Measurements from ENCODE around the gene FEZF1. TPM values are rescaled to one million over a fixed set of nuclear protein-coding genes. Genes with fewer than 3 reads are reported as not detected.

Gene FEZF1
- total RNA-seq, 1 experiment from 2014 or later: not detected

GRCh38 chr7:122307228-122307621 lies 2.7 kb upstream of the FEZF1 start:
- Histone ChIP-seq H2AFZ (no peak overlapping the region), H3K4me1 (replicated peaks; ENCODE audit: insufficient read depth) (no peaks in the 10 kb centered on the region), H3K9me3 (ENCODE audit: insufficient read depth, low read depth) (no peaks in the 10 kb centered on the region; the same call in 1 of the 2 replicates), H3F3A (ENCODE audit: insufficient read depth, low read depth) (no peaks in the 10 kb centered on the region), H3K36me3 (ENCODE audit: low read depth) (no peaks in the 10 kb centered on the region), H3K79me2 (ENCODE audit: low read depth) (no peaks in the 10 kb centered on the region), H4K20me1 (ENCODE audit: insufficient read depth) (no peaks in the 10 kb centered on the region), H3K4me3 (no peak overlapping the region), H3K27ac (no peak overlapping the region), H3K9me2 (ENCODE audit: insufficient read depth) (no peaks in the 10 kb centered on the region), H3K27me3 (ENCODE audit: insufficient read depth, low read depth) (0 out of 2 replicates have a peak, but pooled peaks cover 2% of the 10 kb centered on the region), H3K4me2 (no peak overlapping the region)
- intact Hi-C loops (cut with micrococcal nuclease; ENCODE audit: unreplicated experiment): loop anchor here (5.0 to 10.0 kb wide), 2 partner anchors 215 to 218 kb away; no protein-coding TSS in a partner anchor
- BruUV-seq (replicated peaks): no TSS peak
- ChIA-PET POLR2A (ENCODE audit: unreplicated experiment) (no interaction called here), CTCF (no interaction called here)
- DNase-seq: no peak
- TF ChIP-seq CTCF (conservative IDR thresholded peaks at IDR 0.05) (no peak), EZH2 (IDR thresholded peaks at IDR 0.05; ENCODE audit: low read depth) (no peak)

- 0 out of 2 replicates have a peak, but pooled peaks cover 2% of the 10 kb centered on the region for H3K27me3 ChIP-seq (ENCODE audit: insufficient read depth, low read depth)
- ChIA-PET POLR2A (ENCODE audit: unreplicated experiment) (interaction anchor here (0.6 kb wide), 1 partner anchor 1186 kb away, joined by 3 read pairs; no protein-coding TSS in a partner anchor), CTCF (interaction anchor here (0.6 kb wide), 1 partner anchor 59 kb away, joined by 3 read pairs; no protein-coding TSS in a partner anchor)
- no peaks in the 10 kb centered on the region for H3K36me3 ChIP-seq (ENCODE audit: low read depth)
- H2AFZ ChIP-seq: peak overlapping the region; percentile 88; the same call in 1 of the 2 replicates
- H3K27ac ChIP-seq: no peak overlapping the region
- no peaks in the 10 kb centered on the region for H3K4me1 ChIP-seq (replicated peaks; ENCODE audit: insufficient read depth)
- no peak for DNase-seq
- peak overlapping the region; percentile 99 for H3K4me2 ChIP-seq
- TF ChIP-seq EZH2 (IDR thresholded peaks at IDR 0.05; ENCODE audit: low read depth) (no peak), CTCF (conservative IDR thresholded peaks at IDR 0.05) (no peak)
- no peaks in the 10 kb centered on the region for H4K20me1 ChIP-seq (ENCODE audit: insufficient read depth)
- no peaks in the 10 kb centered on the region for H3F3A ChIP-seq (ENCODE audit: insufficient read depth, low read depth)
- no TSS peak for BruUV-seq (replicated peaks)
- peak overlapping the region; percentile 67; the same call in 1 of the 2 replicates for H3K4me3 ChIP-seq
- no peaks in the 10 kb centered on the region; the same call in 1 of the 2 replicates for H3K9me3 ChIP-seq (ENCODE audit: insufficient read depth, low read depth)
- no peaks in the 10 kb centered on the region for H3K9me2 ChIP-seq (ENCODE audit: insufficient read depth)
- no peaks in the 10 kb centered on the region for H3K79me2 ChIP-seq (ENCODE audit: low read depth)
- intact Hi-C loops (cut with micrococcal nuclease; ENCODE audit: unreplicated experiment): loop anchor here (5.0 to 10.0 kb wide), 2 partner anchors 214 to 218 kb away; no protein-coding TSS in a partner anchor
Observed at GRCh38 chr7:122306320-122307227, 2.0 kb upstream of the FEZF1 start.

GRCh38 chr7:122305475-122306319 lies 1.1 kb upstream of the FEZF1 start:
- Histone ChIP-seq H3K9me2 (ENCODE audit: insufficient read depth) (no peaks in the 10 kb centered on the region), H2AFZ (peak overlapping the region; percentile 88), H3F3A (ENCODE audit: insufficient read depth, low read depth) (no peaks in the 10 kb centered on the region), H3K4me1 (replicated peaks; ENCODE audit: insufficient read depth) (no peaks in the 10 kb centered on the region), H3K79me2 (ENCODE audit: low read depth) (no peaks in the 10 kb centered on the region), H3K27me3 (ENCODE audit: insufficient read depth, low read depth) (0 out of 2 replicates have a peak, but pooled peaks cover 2% of the 10 kb centered on the region), H3K9me3 (ENCODE audit: insufficient read depth, low read depth) (no peaks in the 10 kb centered on the region; the same call in 1 of the 2 replicates), H3K4me2 (peak overlapping the region; percentile 99), H3K27ac (no peak overlapping the region), H3K36me3 (ENCODE audit: low read depth) (no peaks in the 10 kb centered on the region), H3K4me3 (peak overlapping the region; percentile 67), H4K20me1 (ENCODE audit: insufficient read depth) (no peaks in the 10 kb centered on the region)
- intact Hi-C loops (cut with micrococcal nuclease; ENCODE audit: unreplicated experiment): loop anchor here (5.0 to 10.0 kb wide), 2 partner anchors 213 to 219 kb away; no protein-coding TSS in a partner anchor
- DNase-seq: peak in 1 of 2 experiments; percentile 39
- no peak for TF ChIP-seq CTCF (conservative IDR thresholded peaks at IDR 0.05)
- no peak for TF ChIP-seq EZH2 (IDR thresholded peaks at IDR 0.05; ENCODE audit: low read depth)
- POLR2A ChIA-PET (ENCODE audit: unreplicated experiment): interaction anchor here (0.6 kb wide), 1 partner anchor 1187 kb away, joined by 3 read pairs; no protein-coding TSS in a partner anchor
- no TSS peak for BruUV-seq (replicated peaks)
- CTCF ChIA-PET: no interaction called here

Data from PC-9 (cell line).